ENCODE data around the gene TNS2.

Gene TNS2

GRCh38 chr12:53058674-53059433 is 9.0 kb downstream of the TNS2 start:
- DNase-seq (ENCODE audit: low spot score) = no peak

- no peak for DNase-seq (ENCODE audit: low spot score)
These were observed 9.7 kb downstream of the TNS2 start for GRCh38 chr12:53059434-53060063.

- no peak for DNase-seq (ENCODE audit: low spot score)
These were observed 10.3 kb downstream of the TNS2 start for GRCh38 chr12:53060064-53060720.

- DNase-seq (ENCODE audit: low spot score) = no peak
These were observed 10.9 kb downstream of the TNS2 start for GRCh38 chr12:53060721-53061276.

GRCh38 chr12:53061404-53062010 is 11.6 kb downstream of the TNS2 start:
- no peak for DNase-seq (ENCODE audit: low spot score)

GRCh38 chr12:53062011-53062961 is 12.4 kb downstream of the TNS2 start:
- DNase-seq (ENCODE audit: low spot score) = no peak

- DNase-seq (ENCODE audit: low spot score) = no peak
These were observed 13.3 kb downstream of the TNS2 start for GRCh38 chr12:53062977-53063707.

GRCh38 chr12:53063708-53064612 is 14.1 kb downstream of the TNS2 start:
- peak; percentile 42 for DNase-seq (ENCODE audit: low spot score)

GRCh38 chr12:53064613-53065436 is 15.0 kb downstream of the TNS2 start:
- DNase-seq (ENCODE audit: low spot score) = no peak

GRCh38 chr12:53065470-53065869 is 15.6 kb downstream of the TNS2 start:
- DNase-seq (ENCODE audit: low spot score) = no peak

GRCh38 chr12:53065975-53066931 is 16.4 kb downstream of the TNS2 start:
- peak; percentile 88 for DNase-seq (ENCODE audit: low spot score)

- no peak for DNase-seq (ENCODE audit: low spot score)
These were observed 17.5 kb downstream of the TNS2 start for GRCh38 chr12:53067074-53067992.

GRCh38 chr12:53067993-53068770 is 18.3 kb downstream of the TNS2 start:
- DNase-seq (ENCODE audit: low spot score) = no peak

- no peak for DNase-seq (ENCODE audit: low spot score)
These were observed 19.1 kb downstream of the TNS2 start for GRCh38 chr12:53068811-53069585.

Measured in COLO829 (cell line).